ENCODE measurements around the gene DNAH17.

GRCh38 chr17:78406396-78406795 is 170.8 kb downstream of the DNAH17 start:
- TF ChIP-seq CTCF (IDR thresholded peaks at IDR 0.05) = no peak
- TF ChIP-seq TCF7L2 (IDR thresholded peaks at IDR 0.05; ENCODE audit: low read depth, low read length) = no peak
- TF ChIP-seq REST (IDR thresholded peaks at IDR 0.05; ENCODE audit: insufficient read depth in 1 of 2, low read depth in 2 of 2, low read length in 1 of 2) = no peak
- no peak for TF ChIP-seq POLR2AphosphoS5 (IDR thresholded peaks at IDR 0.05; ENCODE audit: low read depth, low read length)
